ENCODE results near the gene KCTD8. TPM values are rescaled to one million over a fixed set of nuclear protein-coding genes. Genes with fewer than 3 reads are reported as not detected.

Gene KCTD8
- total RNA-seq, 3 donors from 2014 or later (not counting 1 experiment from before 2014, with no cell fraction given) = not detected

DNA sequence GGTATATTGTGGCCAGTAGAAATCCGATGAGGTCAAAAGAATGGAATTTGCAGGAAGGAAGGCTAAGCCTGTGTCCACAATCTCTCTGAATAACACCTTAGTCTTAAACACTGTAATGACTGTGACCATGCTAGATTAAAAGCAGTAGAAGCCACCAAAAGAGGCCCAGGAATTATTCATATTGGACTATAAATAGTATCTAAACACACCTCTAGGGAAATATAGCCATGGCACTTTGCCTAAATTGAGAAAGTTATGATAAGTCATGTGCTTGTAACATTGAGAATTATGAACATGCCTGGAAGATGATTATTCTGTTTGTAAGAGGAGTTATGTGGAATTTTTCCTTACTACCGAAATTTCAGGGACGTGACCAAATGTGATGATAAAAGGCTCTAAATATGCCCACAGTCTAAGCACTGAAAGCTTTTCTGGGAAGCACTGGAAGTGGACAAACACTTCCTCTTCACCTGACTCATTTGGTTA lies 298.5 kb downstream of the KCTD8 start:
- Histone ChIP-seq H3K4me3 (ENCODE audit: low read length) (no peak overlapping the region), H3K9me3 (ENCODE audit: control insufficient read depth, insufficient read depth, low read length) (peaks cover 4% of the 10 kb centered on the region), H3K27me3 (ENCODE audit: control insufficient read depth, insufficient read depth, low read length) (no peaks in the 10 kb centered on the region), H3K4me1 (ENCODE audit: control insufficient read depth, insufficient read depth, low read length) (no peaks in the 10 kb centered on the region), H3K36me3 (ENCODE audit: control insufficient read depth, insufficient read depth, low read length) (no peaks in the 10 kb centered on the region), H3K27ac (ENCODE audit: low read length) (no peak overlapping the region)
- DNase-seq (no peak), ATAC-seq (no peak)
- no peaks in the 10 kb centered on the region for H3K27me3 Mint-ChIP-seq (ENCODE audit: low read depth in 2 of 2)
- H3K9me3 Mint-ChIP-seq = peaks cover 14 to 21% of the 10 kb centered on the region in 2 donors
- H3K4me3 Mint-ChIP-seq = no peak overlapping the region
- intact Hi-C loops (cut with micrococcal nuclease) = no loop called here
- 94% methylated on average over 3 of the region's 3 CpGs for WGBS (ENCODE audit: insufficient coverage)
- H3K4me1 Mint-ChIP-seq = no peaks in the 10 kb centered on the region
- no peak for TF ChIP-seq CTCF (IDR thresholded peaks at IDR 0.05)
- H3K27ac Mint-ChIP-seq = no peak overlapping the region
- H3K36me3 Mint-ChIP-seq = peaks cover 8% of the 10 kb centered on the region

- no peak overlapping the region for H3K27ac ChIP-seq (ENCODE audit: low read length)
- H3K4me3 ChIP-seq (ENCODE audit: low read length) = no peak overlapping the region
- no peaks in the 10 kb centered on the region for H3K27me3 ChIP-seq (ENCODE audit: control insufficient read depth, insufficient read depth, low read length)
- no CpG with 5 or more reads among the region's 2 CpGs for WGBS (ENCODE audit: insufficient coverage)
- H3K4me1 Mint-ChIP-seq = no peaks in the 10 kb centered on the region
- H3K9me3 ChIP-seq (ENCODE audit: control insufficient read depth, insufficient read depth, low read length) = peaks cover 4% of the 10 kb centered on the region
- DNase-seq (no peak), ATAC-seq (no peak)
- peaks cover 13 to 17% of the 10 kb centered on the region in 2 donors for H3K9me3 Mint-ChIP-seq
- H3K36me3 Mint-ChIP-seq = peaks cover 8% of the 10 kb centered on the region
- no peak overlapping the region for H3K27ac Mint-ChIP-seq
- no peaks in the 10 kb centered on the region for H3K4me1 ChIP-seq (ENCODE audit: control insufficient read depth, insufficient read depth, low read length)
- intact Hi-C loops (cut with micrococcal nuclease) = no loop called here
- no peak for TF ChIP-seq CTCF (IDR thresholded peaks at IDR 0.05)
- no peak overlapping the region for H3K4me3 Mint-ChIP-seq
- H3K27me3 Mint-ChIP-seq (ENCODE audit: low read depth in 2 of 2) = no peaks in the 10 kb centered on the region
- H3K36me3 ChIP-seq (ENCODE audit: control insufficient read depth, insufficient read depth, low read length) = no peaks in the 10 kb centered on the region
Observed at GRCh38 chr4:44149282-44149681, 299.3 kb downstream of the KCTD8 start.

GRCh38 chr4:44147571-44148075 lies 301.0 kb downstream of the KCTD8 start:
- no peaks in the 10 kb centered on the region for H3K27me3 Mint-ChIP-seq (ENCODE audit: low read depth in 2 of 2)
- ATAC-seq (no peak), DNase-seq (no peak)
- no peak overlapping the region for H3K27ac Mint-ChIP-seq
- H3K9me3 ChIP-seq (ENCODE audit: control insufficient read depth, insufficient read depth, low read length) = peaks cover 4% of the 10 kb centered on the region
- intact Hi-C loops (cut with micrococcal nuclease) = no loop called here
- H3K27ac ChIP-seq (ENCODE audit: low read length) = no peak overlapping the region
- H3K9me3 Mint-ChIP-seq = peaks cover 16 to 21% of the 10 kb centered on the region in 2 donors
- TF ChIP-seq CTCF (IDR thresholded peaks at IDR 0.05) = no peak
- no peaks in the 10 kb centered on the region for H3K4me1 Mint-ChIP-seq
- peaks cover 8% of the 10 kb centered on the region for H3K36me3 Mint-ChIP-seq
- no peaks in the 10 kb centered on the region for H3K4me1 ChIP-seq (ENCODE audit: control insufficient read depth, insufficient read depth, low read length)
- no peaks in the 10 kb centered on the region for H3K36me3 ChIP-seq (ENCODE audit: control insufficient read depth, insufficient read depth, low read length)
- H3K27me3 ChIP-seq (ENCODE audit: control insufficient read depth, insufficient read depth, low read length) = no peaks in the 10 kb centered on the region
- H3K4me3 Mint-ChIP-seq = no peak overlapping the region
- WGBS (ENCODE audit: insufficient coverage) = no CpG with 5 or more reads among the region's 1 CpG
- H3K4me3 ChIP-seq (ENCODE audit: low read length) = no peak overlapping the region

DNA sequence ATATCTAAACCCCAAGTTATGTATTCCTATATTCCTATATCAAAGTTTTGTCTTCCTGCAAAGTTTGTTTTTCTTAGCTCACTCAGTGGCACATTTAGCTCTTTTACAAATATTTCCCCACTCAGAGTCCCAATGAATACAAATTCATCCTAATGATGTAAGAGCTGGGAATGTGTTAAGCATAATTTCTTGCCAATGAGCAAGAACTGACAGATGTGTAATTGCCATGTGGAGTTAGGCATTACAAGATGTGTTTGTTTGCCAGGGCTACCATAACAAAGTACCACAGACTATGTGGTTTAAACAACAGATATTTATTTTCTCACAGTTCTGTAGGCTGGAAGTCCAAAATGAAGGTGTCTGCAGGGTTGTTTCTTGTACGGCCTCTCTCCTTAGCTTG lies 302.1 kb downstream of the KCTD8 start:
- no peak for TF ChIP-seq CTCF (IDR thresholded peaks at IDR 0.05)
- peaks cover 8% of the 10 kb centered on the region for H3K36me3 Mint-ChIP-seq
- DNase-seq = no peak

More for the DNA sequence above, 302.1 kb downstream of the KCTD8 start:
- Mint-ChIP-seq H3K27me3 (ENCODE audit: low read depth in 2 of 2) (no peaks in the 10 kb centered on the region), H3K27ac (no peak overlapping the region), H3K4me3 (no peak overlapping the region), H3K9me3 (peaks cover 16 to 21% of the 10 kb centered on the region in 2 donors), H3K4me1 (no peaks in the 10 kb centered on the region)
- Histone ChIP-seq H3K27me3 (ENCODE audit: control insufficient read depth, insufficient read depth, low read length) (no peaks in the 10 kb centered on the region), H3K9me3 (ENCODE audit: control insufficient read depth, insufficient read depth, low read length) (peaks cover 4% of the 10 kb centered on the region), H3K27ac (ENCODE audit: low read length) (no peak overlapping the region), H3K4me3 (ENCODE audit: low read length) (no peak overlapping the region), H3K4me1 (ENCODE audit: control insufficient read depth, insufficient read depth, low read length) (no peaks in the 10 kb centered on the region), H3K36me3 (ENCODE audit: control insufficient read depth, insufficient read depth, low read length) (no peaks in the 10 kb centered on the region)
- no peak for ATAC-seq
- intact Hi-C loops (cut with micrococcal nuclease) = no loop called here
- 89% methylated on average over 1 of the region's 1 CpG for WGBS (ENCODE audit: insufficient coverage)
